Coronary artery (tissue), 2 donors: ENCODE results near the gene SMOC2.

Source experiments
- DNase-seq: peaks from one replicate; pipeline ENCODE4 v3.0.0-alpha.2; 2017; ENCODE audit warnings: low spot score
- H3K27ac ChIP-seq, 2 donors: fragments of 200-600 bp; sonication (generic); one replicate each; pipeline ENCODE4 v1.5.1; 2016 to 2019
- H3K4me3 ChIP-seq: fragments of 200-600 bp; sonication (generic); 2 replicates; pipeline ENCODE4 v1.5.1; 2016; ENCODE audit warnings: mild to moderate bottlenecking, moderate library complexity
- TF ChIP-seq, protein P1 (sequence below): fragments of 200-600 bp; sonication (generic); IDR thresholded peaks from one replicate; pipeline ENCODE4 v1.5.1; 2019; ENCODE audit warnings: antibody characterized with exemption

The SMOC2 gene

DNA sequence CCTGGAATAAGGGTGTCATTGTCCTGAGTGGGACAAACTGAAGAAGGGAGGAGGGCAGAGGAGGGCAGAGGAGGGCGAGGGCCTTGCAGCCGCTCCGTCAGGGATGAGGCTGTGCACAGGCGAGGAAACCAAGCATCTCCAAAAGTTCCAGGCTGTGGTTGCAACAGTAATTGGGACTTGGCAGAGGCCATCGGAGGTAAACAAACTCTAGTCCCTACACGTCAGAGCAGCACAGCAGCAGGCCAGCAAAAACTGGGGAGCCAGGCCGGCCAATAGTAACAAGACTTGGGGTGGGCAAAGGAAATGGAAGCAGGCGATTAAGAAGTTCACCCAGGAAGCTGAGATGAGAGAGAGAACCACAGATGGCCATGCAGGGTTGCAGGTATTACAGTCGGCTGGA, 142.8 kb downstream of the SMOC2 start:
- no peak overlapping the region for H3K27ac ChIP-seq
- TF ChIP-seq, protein P1, sequence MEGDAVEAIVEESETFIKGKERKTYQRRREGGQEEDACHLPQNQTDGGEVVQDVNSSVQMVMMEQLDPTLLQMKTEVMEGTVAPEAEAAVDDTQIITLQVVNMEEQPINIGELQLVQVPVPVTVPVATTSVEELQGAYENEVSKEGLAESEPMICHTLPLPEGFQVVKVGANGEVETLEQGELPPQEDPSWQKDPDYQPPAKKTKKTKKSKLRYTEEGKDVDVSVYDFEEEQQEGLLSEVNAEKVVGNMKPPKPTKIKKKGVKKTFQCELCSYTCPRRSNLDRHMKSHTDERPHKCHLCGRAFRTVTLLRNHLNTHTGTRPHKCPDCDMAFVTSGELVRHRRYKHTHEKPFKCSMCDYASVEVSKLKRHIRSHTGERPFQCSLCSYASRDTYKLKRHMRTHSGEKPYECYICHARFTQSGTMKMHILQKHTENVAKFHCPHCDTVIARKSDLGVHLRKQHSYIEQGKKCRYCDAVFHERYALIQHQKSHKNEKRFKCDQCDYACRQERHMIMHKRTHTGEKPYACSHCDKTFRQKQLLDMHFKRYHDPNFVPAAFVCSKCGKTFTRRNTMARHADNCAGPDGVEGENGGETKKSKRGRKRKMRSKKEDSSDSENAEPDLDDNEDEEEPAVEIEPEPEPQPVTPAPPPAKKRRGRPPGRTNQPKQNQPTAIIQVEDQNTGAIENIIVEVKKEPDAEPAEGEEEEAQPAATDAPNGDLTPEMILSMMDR: no peak
- DNase-seq: peak; percentile 63
- H3K4me3 ChIP-seq: no peak overlapping the region

GRCh38 chr6:168584249-168584648, 143.3 kb downstream of the SMOC2 start:
- TF ChIP-seq, protein P1: no peak
- no peak overlapping the region for H3K27ac ChIP-seq
- H3K4me3 ChIP-seq: no peak overlapping the region
- no peak for DNase-seq

DNA sequence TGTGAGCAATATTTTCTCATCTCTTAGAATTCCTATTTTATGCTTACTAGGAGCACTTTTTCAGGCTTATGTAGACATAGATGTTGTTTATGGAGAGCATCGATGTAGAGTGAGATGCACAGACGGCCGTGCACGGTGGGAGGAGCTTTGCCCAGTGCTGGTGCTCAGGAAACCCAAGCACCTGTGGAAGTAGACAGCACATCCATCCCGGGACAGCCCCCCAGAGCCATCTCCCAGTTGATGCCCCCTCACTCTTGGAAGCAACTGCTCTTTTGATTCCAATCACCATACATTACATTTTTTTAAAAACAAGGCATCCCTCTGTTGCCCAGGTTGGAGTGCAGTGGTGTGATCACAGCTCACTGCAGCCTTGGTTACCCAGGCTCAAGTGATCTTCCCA, 143.7 kb downstream of the SMOC2 start:
- peak; percentile 61 for DNase-seq
- no peak overlapping the region for H3K4me3 ChIP-seq
- TF ChIP-seq, protein P1: no peak
- H3K27ac ChIP-seq: no peak overlapping the region

- Histone ChIP-seq H3K27ac (no peak overlapping the region), H3K4me3 (no peak overlapping the region)
- TF ChIP-seq, protein P1: no peak
- DNase-seq: peak; percentile 19
These were observed 144.5 kb downstream of the SMOC2 start for GRCh38 chr6:168585441-168585840.

DNA sequence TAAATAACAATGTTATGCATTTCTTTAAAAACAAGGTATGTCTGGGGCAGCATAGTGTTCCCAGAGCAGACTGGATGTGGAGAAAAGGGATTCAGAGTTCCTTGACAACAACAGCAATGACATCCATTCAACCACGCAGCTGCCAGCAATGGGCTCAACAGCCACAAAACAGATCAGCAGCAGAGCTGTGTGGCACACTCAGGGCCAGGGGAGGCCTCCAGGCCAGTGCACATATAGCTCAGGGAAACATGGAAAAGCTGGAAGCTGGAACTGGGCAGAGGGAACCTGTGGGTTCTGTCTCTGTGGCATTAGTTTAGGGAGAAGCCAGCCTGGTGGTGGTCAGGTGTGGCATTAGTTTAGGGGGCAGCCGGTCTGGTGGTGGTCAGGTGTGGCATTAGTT, 148.3 kb downstream of the SMOC2 start:
- DNase-seq: peak; percentile 38
- H3K4me3 ChIP-seq: no peak overlapping the region
- TF ChIP-seq, protein P1: no peak
- H3K27ac ChIP-seq: no peak overlapping the region

GRCh38 chr6:168590406-168590805, 149.4 kb downstream of the SMOC2 start:
- H3K4me3 ChIP-seq: no peak overlapping the region
- TF ChIP-seq, protein P1: no peak
- no peak overlapping the region for H3K27ac ChIP-seq
- DNase-seq: peak; percentile 21

GRCh38 chr6:168596344-168596743, 155.4 kb downstream of the SMOC2 start:
- DNase-seq: peak; percentile 12

More at GRCh38 chr6:168596344-168596743, 155.4 kb downstream of the SMOC2 start:
- Histone ChIP-seq H3K27ac (no peak overlapping the region), H3K4me3 (no peak overlapping the region)
- TF ChIP-seq, protein P1: no peak
